WTC11 (cell line): ENCODE data around the gene WDCP. TPM values are rescaled to one million over a fixed set of nuclear protein-coding genes. Genes with fewer than 3 reads are reported as not detected.

Source experiments
- ATAC-seq: fragments of 200-7000 bp; cut with Tn5 transposase; 2 replicates; pipeline ENCODE4 v1.10.0; 2021; ENCODE audit warnings: mild to moderate bottlenecking, moderate library complexity
- CTCF ChIA-PET: fragments of 300-600 bp; sonication (Branson Sonifier 250); formaldehyde crosslinking; loops from one replicate; lab custom pipeline; 2021; ENCODE audit warnings: antibody characterized with exemption; lab: Charles Lee
- POLR2A ChIA-PET: fragments of 350-600 bp; sonication (Branson Sonifier 250); formaldehyde crosslinking; loops from one replicate; lab custom pipeline; 2021; ENCODE audit warnings: antibody characterized with exemption; lab: Charles Lee
- DNase-seq: peaks from one replicate; pipeline ENCODE4 v3.0.0; 2021; ENCODE audit warnings: low spot score
- H3K27ac Mint-ChIP-seq: 2 replicates; pipeline ENCODE4 v1.8.0; 2021; ENCODE audit warnings: mixed read lengths
- H3K27me3 Mint-ChIP-seq: 2 replicates; pipeline ENCODE4 v1.8.0; 2021; ENCODE audit warnings: low read depth, mild to moderate bottlenecking, moderate library complexity, mixed read lengths
- H3K36me3 Mint-ChIP-seq: 2 replicates; pipeline ENCODE4 v1.8.0; 2021; ENCODE audit warnings: mixed read lengths
- H3K4me1 Mint-ChIP-seq: 2 replicates; pipeline ENCODE4 v1.8.0; 2022; ENCODE audit warnings: mixed read lengths
- H3K4me3 Mint-ChIP-seq: 2 replicates; pipeline ENCODE4 v1.8.0; 2021; ENCODE audit warnings: mild to moderate bottlenecking, moderate library complexity, mixed read lengths
- H3K9me3 Mint-ChIP-seq: 2 replicates; pipeline ENCODE4 v1.8.0; 2021; ENCODE audit warnings: mixed read lengths
- CBFB ChIP-seq: sonication (generic); formaldehyde crosslinking; IDR thresholded peaks from 2 replicates; pipeline ENCODE4 v1.8.1; 2022; ENCODE audit warnings: mild to moderate bottlenecking, low read depth, missing genetic modification reagents
- ESRRA ChIP-seq: sonication (generic); formaldehyde crosslinking; IDR thresholded peaks from 2 replicates; pipeline ENCODE4 v1.8.1; 2022; ENCODE audit warnings: mild to moderate bottlenecking, missing genetic modification reagents, borderline replicate concordance
- FOXJ3 ChIP-seq: sonication (generic); formaldehyde crosslinking; IDR thresholded peaks from 2 replicates; pipeline ENCODE4 v1.9.0; 2021; ENCODE audit warnings: missing genetic modification reagents, mild to moderate bottlenecking, borderline replicate concordance
- GRHL2 ChIP-seq: fragments of 250-450 bp; sonication (Bioruptor Pico); IDR thresholded peaks from 2 replicates; pipeline ENCODE4 v1.8.0; 2022; ENCODE audit warnings: mild to moderate bottlenecking, moderate library complexity; ENCODE audit not compliant: insufficient replicate concordance, severe bottlenecking
- MYBL2 ChIP-seq: sonication (generic); formaldehyde crosslinking; IDR thresholded peaks from 2 replicates; pipeline ENCODE4 v1.8.1; 2023; ENCODE audit warnings: mild to moderate bottlenecking, moderate library complexity, missing genetic modification reagents
- RELA ChIP-seq: sonication (generic); formaldehyde crosslinking; IDR thresholded peaks from 2 replicates; pipeline ENCODE4 v1.8.1; 2022; ENCODE audit warnings: missing genetic modification reagents, mild to moderate bottlenecking, borderline replicate concordance
- SMAD3 ChIP-seq: sonication (generic); formaldehyde crosslinking; IDR thresholded peaks from 2 replicates; pipeline ENCODE4 v1.8.0; 2022; ENCODE audit warnings: missing genetic modification reagents, mild to moderate bottlenecking, borderline replicate concordance
- TP53 ChIP-seq: sonication (generic); formaldehyde crosslinking; IDR thresholded peaks from 2 replicates; pipeline ENCODE4 v1.8.1; 2023; ENCODE audit warnings: mild to moderate bottlenecking, missing genetic modification reagents
- ZNF121 ChIP-seq: sonication (generic); formaldehyde crosslinking; IDR thresholded peaks from 2 replicates; pipeline ENCODE4 v1.8.0; 2023; ENCODE audit warnings: missing genetic modification reagents
- ZNF232 ChIP-seq: sonication (generic); formaldehyde crosslinking; IDR thresholded peaks from 2 replicates; pipeline ENCODE4 v1.8.0; 2022; ENCODE audit warnings: mild to moderate bottlenecking, missing genetic modification reagents
- ZNF263 ChIP-seq: sonication (generic); formaldehyde crosslinking; IDR thresholded peaks from 2 replicates; pipeline ENCODE4 v1.8.1; 2022; ENCODE audit warnings: low read depth, mild to moderate bottlenecking, moderate library complexity, missing genetic modification reagents
- ZNF317 ChIP-seq: sonication (generic); formaldehyde crosslinking; IDR thresholded peaks from 2 replicates; pipeline ENCODE4 v1.8.1; 2023; ENCODE audit warnings: low read depth, mild to moderate bottlenecking, moderate library complexity, missing genetic modification reagents, borderline replicate concordance
- ZNF423 ChIP-seq: fragments of 250-450 bp; sonication (Bioruptor Pico); IDR thresholded peaks from 2 replicates; pipeline ENCODE4 v2.1.2; 2022; ENCODE audit warnings: mild to moderate bottlenecking, moderate library complexity
- ZNF671 ChIP-seq: fragments of 250-450 bp; sonication (Bioruptor Pico); IDR thresholded peaks from 2 replicates; pipeline ENCODE4 v1.8.0; 2021; ENCODE audit warnings: mild to moderate bottlenecking
- total RNA-seq: library from RNA; stranded (reverse); gene quantifications from 3 replicates; pipeline ENCODE4 v1.2.3, GENCODE V29; 2021
- TF ChIP-seq, protein P1 (sequence below): fragments of 250-450 bp; sonication (Bioruptor Pico); IDR thresholded peaks from 2 replicates; pipeline ENCODE4 v1.9.0; 2021; ENCODE audit warnings: mild to moderate bottlenecking
- TF ChIP-seq, protein P2 (sequence below): fragments of 250-450 bp; sonication (Bioruptor Pico); IDR thresholded peaks from 2 replicates; pipeline ENCODE4 v1.8.0; 2021; ENCODE audit warnings: mild to moderate bottlenecking
- TF ChIP-seq, protein P3 (sequence below): fragments of 250-450 bp; sonication (Bioruptor Pico); IDR thresholded peaks from 2 replicates; pipeline ENCODE4 v1.9.0; 2021; ENCODE audit warnings: moderate library complexity, mild to moderate bottlenecking, inconsistent platforms, borderline replicate concordance
- TF ChIP-seq, protein P4 (sequence below): sonication (generic); formaldehyde crosslinking; conservative IDR thresholded peaks from 2 replicates; pipeline ENCODE4 v1.8.1; 2022; ENCODE audit warnings: mild to moderate bottlenecking, missing genetic modification reagents
- TF ChIP-seq, protein P5 (sequence below): fragments of 200-600 bp; IDR thresholded peaks from 2 replicates; pipeline ENCODE4 v1.8.0; 2022; ENCODE audit warnings: antibody characterized with exemption
- TF ChIP-seq, protein P6 (sequence below): sonication (generic); formaldehyde crosslinking; conservative IDR thresholded peaks from 2 replicates; pipeline ENCODE4 v1.8.1; 2023; ENCODE audit warnings: mild to moderate bottlenecking, low read depth, missing genetic modification reagents, moderate library complexity
- TF ChIP-seq, protein P7 (sequence below): sonication (generic); formaldehyde crosslinking; IDR thresholded peaks from 2 replicates; pipeline ENCODE4 v1.8.1; 2023; ENCODE audit warnings: mild to moderate bottlenecking, moderate library complexity, missing genetic modification reagents

The WDCP gene
- total RNA-seq, 1 experiment from 2014 or later: 31.9 TPM

DNA sequence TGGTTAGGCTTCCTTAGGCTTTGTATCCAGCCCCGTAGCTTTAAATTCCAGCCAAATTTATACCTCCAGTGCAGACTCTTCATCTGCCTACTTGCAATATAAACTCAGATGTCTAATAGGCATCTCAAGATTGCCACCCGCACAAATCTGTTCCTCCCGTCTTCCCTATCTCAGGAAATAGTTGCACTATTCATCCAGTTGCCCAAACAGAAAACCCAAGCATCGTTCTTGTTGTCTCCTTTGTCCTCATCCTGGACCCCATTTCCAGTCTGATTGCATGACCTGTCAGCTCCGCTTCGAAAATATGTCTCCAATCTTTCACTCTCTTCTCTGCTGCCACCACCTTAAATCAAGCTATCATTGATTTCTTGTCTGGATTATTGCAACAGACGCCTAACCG, 4.6 kb upstream of the WDCP start:
- Mint-ChIP-seq H3K27ac (no peak overlapping the region), H3K27me3 (no peaks in the 10 kb centered on the region), H3K36me3 (peaks cover 21% of the 10 kb centered on the region), H3K4me1 (peaks cover 12% of the 10 kb centered on the region), H3K4me3 (no peak overlapping the region), H3K9me3 (no peaks in the 10 kb centered on the region)
- ChIA-PET CTCF (interaction anchor here (1.6 to 2.3 kb wide), 2 partner anchors 8 to 32 kb away, joined by 5 to 6 read pairs; partner anchors contain the start of gene TP53I3), POLR2A (no interaction called here)
- DNase-seq (no peak), ATAC-seq (no peak)
- TF ChIP-seq MYBL2 (CRISPR knock-in tag): no peak
- TF ChIP-seq SMAD3 (CRISPR knock-in tag): no peak
- no peak for TF ChIP-seq ESRRA (CRISPR knock-in tag)
- TF ChIP-seq, protein P1, sequence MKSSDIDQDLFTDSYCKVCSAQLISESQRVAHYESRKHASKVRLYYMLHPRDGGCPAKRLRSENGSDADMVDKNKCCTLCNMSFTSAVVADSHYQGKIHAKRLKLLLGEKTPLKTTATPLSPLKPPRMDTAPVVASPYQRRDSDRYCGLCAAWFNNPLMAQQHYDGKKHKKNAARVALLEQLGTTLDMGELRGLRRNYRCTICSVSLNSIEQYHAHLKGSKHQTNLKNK: no peak
- no peak for TF ChIP-seq ZNF671
- TF ChIP-seq, protein P2, sequence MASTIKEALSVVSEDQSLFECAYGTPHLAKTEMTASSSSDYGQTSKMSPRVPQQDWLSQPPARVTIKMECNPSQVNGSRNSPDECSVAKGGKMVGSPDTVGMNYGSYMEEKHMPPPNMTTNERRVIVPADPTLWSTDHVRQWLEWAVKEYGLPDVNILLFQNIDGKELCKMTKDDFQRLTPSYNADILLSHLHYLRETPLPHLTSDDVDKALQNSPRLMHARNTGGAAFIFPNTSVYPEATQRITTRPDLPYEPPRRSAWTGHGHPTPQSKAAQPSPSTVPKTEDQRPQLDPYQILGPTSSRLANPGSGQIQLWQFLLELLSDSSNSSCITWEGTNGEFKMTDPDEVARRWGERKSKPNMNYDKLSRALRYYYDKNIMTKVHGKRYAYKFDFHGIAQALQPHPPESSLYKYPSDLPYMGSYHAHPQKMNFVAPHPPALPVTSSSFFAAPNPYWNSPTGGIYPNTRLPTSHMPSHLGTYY (CRISPR knock-in tag): no peak
- TF ChIP-seq, protein P3, sequence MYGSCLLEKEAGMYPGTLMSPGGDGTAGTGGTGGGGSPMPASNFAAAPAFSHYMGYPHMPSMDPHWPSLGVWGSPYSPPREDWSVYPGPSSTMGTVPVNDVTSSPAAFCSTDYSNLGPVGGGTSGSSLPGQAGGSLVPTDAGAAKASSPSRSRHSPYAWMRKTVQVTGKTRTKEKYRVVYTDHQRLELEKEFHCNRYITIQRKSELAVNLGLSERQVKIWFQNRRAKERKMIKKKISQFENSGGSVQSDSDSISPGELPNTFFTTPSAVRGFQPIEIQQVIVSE: no peak
- TF ChIP-seq ZNF232 (CRISPR knock-in tag): no peak
- TF ChIP-seq ZNF121 (CRISPR knock-in tag): no peak

DNA sequence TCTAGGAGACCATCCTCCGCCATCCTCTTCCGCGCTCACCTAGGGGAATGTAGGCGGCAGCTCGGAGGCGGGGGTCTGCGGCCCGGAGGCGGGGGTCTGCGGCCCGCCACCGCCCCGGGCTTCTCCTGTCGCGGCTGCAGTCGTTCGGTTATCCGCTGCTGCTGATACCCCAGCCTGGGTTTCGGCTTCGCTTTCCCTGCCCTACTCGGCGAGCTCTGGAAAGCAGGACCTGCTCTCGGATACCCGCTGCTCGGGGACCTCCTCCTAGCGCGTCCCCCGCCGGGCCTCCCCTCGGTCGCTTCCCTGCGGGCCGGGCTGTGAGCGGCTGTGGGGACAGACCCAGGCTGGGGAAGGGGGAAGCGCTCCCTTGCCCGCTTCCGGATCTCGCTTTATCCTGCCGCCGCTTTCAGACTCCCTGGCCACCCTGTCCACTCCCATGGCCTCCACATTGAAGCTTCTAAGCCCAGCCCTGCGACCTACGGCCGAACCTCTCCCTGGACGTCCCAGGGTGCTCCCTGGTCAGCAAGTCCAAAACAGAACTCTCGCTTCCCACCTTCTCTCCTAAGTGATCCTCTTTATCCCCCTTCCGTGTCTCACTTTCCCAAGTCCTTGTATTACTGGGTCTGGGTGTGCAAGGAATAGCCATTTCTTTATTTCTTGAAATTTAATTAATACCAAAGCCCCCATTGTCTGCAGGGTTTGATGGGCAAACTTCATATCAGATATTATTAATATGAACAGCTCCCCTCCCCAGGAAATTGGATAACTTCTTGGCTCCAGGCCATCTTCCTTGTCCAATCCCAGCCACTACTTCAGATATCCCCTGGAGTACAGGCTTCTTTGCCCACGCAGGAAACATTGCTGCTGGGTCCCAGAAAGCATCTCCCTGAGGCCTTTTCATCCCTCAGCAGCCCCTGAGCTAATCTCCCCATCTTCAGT, 3.1 kb upstream of the WDCP start:
- Mint-ChIP-seq H3K27me3 (no peaks in the 10 kb centered on the region), H3K4me1 (peaks cover 22% of the 10 kb centered on the region), H3K36me3 (peaks cover 8% of the 10 kb centered on the region; the same call in 1 of the 2 replicates), H3K27ac (no peak overlapping the region), H3K9me3 (no peaks in the 10 kb centered on the region), H3K4me3 (no peak overlapping the region)
- ChIA-PET CTCF (interaction anchor here (1.4 to 2.5 kb wide), 5 partner anchors 10 to 123 kb away, joined by 3 to 10 read pairs (median 5); partner anchors contain the start of genes ATAD2B and TP53I3), POLR2A (interaction anchor here (0.7 to 1.5 kb wide), 4 partner anchors 24 to 153 kb away, joined by 3 to 10 read pairs (median 3); no protein-coding TSS in a partner anchor)
- DNase-seq (peak; percentile 56), ATAC-seq (peak; percentile 0; the same call in 1 of the 2 replicates)
- TF ChIP-seq RELA (CRISPR knock-in tag): no peak
- TF ChIP-seq ZNF317: 0 out of 2 replicates have a peak, but pooled peaks have one; percentile 18
- TF ChIP-seq, protein P2 (CRISPR knock-in tag): no peak
- TF ChIP-seq, protein P4, sequence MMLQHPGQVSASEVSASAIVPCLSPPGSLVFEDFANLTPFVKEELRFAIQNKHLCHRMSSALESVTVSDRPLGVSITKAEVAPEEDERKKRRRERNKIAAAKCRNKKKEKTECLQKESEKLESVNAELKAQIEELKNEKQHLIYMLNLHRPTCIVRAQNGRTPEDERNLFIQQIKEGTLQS (CRISPR knock-in tag): no peak
- TF ChIP-seq FOXJ3 (CRISPR knock-in tag): no peak
- TF ChIP-seq GRHL2: no peak
- TF ChIP-seq, protein P5, sequence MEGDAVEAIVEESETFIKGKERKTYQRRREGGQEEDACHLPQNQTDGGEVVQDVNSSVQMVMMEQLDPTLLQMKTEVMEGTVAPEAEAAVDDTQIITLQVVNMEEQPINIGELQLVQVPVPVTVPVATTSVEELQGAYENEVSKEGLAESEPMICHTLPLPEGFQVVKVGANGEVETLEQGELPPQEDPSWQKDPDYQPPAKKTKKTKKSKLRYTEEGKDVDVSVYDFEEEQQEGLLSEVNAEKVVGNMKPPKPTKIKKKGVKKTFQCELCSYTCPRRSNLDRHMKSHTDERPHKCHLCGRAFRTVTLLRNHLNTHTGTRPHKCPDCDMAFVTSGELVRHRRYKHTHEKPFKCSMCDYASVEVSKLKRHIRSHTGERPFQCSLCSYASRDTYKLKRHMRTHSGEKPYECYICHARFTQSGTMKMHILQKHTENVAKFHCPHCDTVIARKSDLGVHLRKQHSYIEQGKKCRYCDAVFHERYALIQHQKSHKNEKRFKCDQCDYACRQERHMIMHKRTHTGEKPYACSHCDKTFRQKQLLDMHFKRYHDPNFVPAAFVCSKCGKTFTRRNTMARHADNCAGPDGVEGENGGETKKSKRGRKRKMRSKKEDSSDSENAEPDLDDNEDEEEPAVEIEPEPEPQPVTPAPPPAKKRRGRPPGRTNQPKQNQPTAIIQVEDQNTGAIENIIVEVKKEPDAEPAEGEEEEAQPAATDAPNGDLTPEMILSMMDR: no peak
- TF ChIP-seq MYBL2 (CRISPR knock-in tag): no peak
- TF ChIP-seq, protein P6, sequence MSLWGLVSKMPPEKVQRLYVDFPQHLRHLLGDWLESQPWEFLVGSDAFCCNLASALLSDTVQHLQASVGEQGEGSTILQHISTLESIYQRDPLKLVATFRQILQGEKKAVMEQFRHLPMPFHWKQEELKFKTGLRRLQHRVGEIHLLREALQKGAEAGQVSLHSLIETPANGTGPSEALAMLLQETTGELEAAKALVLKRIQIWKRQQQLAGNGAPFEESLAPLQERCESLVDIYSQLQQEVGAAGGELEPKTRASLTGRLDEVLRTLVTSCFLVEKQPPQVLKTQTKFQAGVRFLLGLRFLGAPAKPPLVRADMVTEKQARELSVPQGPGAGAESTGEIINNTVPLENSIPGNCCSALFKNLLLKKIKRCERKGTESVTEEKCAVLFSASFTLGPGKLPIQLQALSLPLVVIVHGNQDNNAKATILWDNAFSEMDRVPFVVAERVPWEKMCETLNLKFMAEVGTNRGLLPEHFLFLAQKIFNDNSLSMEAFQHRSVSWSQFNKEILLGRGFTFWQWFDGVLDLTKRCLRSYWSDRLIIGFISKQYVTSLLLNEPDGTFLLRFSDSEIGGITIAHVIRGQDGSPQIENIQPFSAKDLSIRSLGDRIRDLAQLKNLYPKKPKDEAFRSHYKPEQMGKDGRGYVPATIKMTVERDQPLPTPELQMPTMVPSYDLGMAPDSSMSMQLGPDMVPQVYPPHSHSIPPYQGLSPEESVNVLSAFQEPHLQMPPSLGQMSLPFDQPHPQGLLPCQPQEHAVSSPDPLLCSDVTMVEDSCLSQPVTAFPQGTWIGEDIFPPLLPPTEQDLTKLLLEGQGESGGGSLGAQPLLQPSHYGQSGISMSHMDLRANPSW (CRISPR knock-in tag): no peak
- TF ChIP-seq ZNF423 (CRISPR knock-in tag): peak; percentile 81
- TF ChIP-seq, protein P7, sequence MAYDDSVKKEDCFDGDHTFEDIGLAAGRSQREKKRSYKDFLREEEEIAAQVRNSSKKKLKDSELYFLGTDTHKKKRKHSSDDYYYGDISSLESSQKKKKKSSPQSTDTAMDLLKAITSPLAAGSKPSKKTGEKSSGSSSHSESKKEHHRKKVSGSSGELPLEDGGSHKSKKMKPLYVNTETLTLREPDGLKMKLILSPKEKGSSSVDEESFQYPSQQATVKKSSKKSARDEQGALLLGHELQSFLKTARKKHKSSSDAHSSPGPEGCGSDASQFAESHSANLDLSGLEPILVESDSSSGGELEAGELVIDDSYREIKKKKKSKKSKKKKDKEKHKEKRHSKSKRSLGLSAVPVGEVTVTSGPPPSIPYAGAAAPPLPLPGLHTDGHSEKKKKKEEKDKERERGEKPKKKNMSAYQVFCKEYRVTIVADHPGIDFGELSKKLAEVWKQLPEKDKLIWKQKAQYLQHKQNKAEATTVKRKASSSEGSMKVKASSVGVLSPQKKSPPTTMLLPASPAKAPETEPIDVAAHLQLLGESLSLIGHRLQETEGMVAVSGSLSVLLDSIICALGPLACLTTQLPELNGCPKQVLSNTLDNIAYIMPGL (CRISPR knock-in tag): peak; percentile 15; the same call in 1 of the 2 replicates
- no peak for TF ChIP-seq TP53 (CRISPR knock-in tag)
- TF ChIP-seq CBFB (CRISPR knock-in tag): no peak
- no peak for TF ChIP-seq ZNF263
